B cell (primary cell): ENCODE data around the gene INSR. TPM values are rescaled to one million over a fixed set of nuclear protein-coding genes. Genes with fewer than 3 reads are reported as not detected.

Source experiments
- ATAC-seq: fragments of 200-7000 bp; cut with Tn5 transposase; one replicate; pipeline ENCODE4 v1.10.0; 2021; ENCODE audit warnings: low read depth, mild to moderate bottlenecking, moderate number of reproducible peaks, moderate library complexity
- CTCF ChIA-PET: fragments of 350-600 bp; sonication (Branson Sonifier 250); formaldehyde crosslinking; loops from one replicate; lab custom pipeline; 2021; ENCODE audit warnings: antibody characterized with exemption, inconsistent platforms; lab: Charles Lee
- POLR2A ChIA-PET: fragments of 350-600 bp; sonication (Branson Sonifier 250); formaldehyde crosslinking; loops from one replicate; lab custom pipeline; 2021; ENCODE audit warnings: antibody characterized with exemption; lab: Charles Lee
- DNase-seq: peaks from one replicate; pipeline ENCODE4 v3.0.0; 2013
- H2AFZ ChIP-seq: 2 replicates; pipeline ENCODE4 v1.6.1; 2012; ENCODE audit warnings: mild to moderate bottlenecking, low read depth, low read length; ENCODE audit not compliant: insufficient read depth, poor library complexity, severe bottlenecking
- H3K27ac ChIP-seq, 2 donors: 1 replicate in 1 of 2; 2 replicates in 1 of 2; pipeline ENCODE4 v1.5.1; 2012 to 2013; ENCODE audit warnings: low read length in 2 of 2, mild to moderate bottlenecking in 2 of 2, moderate library complexity in 1 of 2
- H3K27me3 ChIP-seq, 4 experiments: fragments of 200-600 bp in 1 of 4; sonication (generic) in 1 of 4; replicated peaks in 1 of 4; 1 replicate in 2 of 4; 2 replicates in 2 of 4; pipeline versions ENCODE4 v1.6.1 to v1.7.0; 2013 to 2016; ENCODE audit warnings: low read length in 3 of 4, mild to moderate bottlenecking in 2 of 4, mixed read lengths in 1 of 4, moderate library complexity in 1 of 4; ENCODE audit not compliant: insufficient read depth in 4 of 4, control insufficient read depth in 3 of 4; ENCODE audit errors: control extremely low read depth in 1 of 4
- H3K36me3 ChIP-seq, 2 experiments: replicated peaks in 1 of 2; 1 replicate in 1 of 2; 2 replicates in 1 of 2; pipeline versions ENCODE4 v1.6.1 to v1.7.1; 2013; ENCODE audit warnings: low read length in 1 of 2; ENCODE audit not compliant: insufficient read depth in 2 of 2, control insufficient read depth in 1 of 2; ENCODE audit errors: control extremely low read depth in 1 of 2, extremely low read depth in 1 of 2
- H3K4me1 ChIP-seq, 2 donors: fragments of 200-600 bp in 1 of 2; sonication (generic) in 1 of 2; 1 replicate in 1 of 2; 2 replicates in 1 of 2; pipeline versions ENCODE4 v1.5.1 to v1.6.1; 2013 to 2017; ENCODE audit warnings: low read length in 2 of 2; ENCODE audit not compliant: control insufficient read depth in 2 of 2, insufficient read depth in 2 of 2
- H3K4me2 ChIP-seq: replicated peaks from 2 replicates; pipeline ENCODE3; 2012; ENCODE audit warnings: mild to moderate bottlenecking, low read depth, low read length; ENCODE audit not compliant: poor library complexity, severe bottlenecking
- H3K4me3 ChIP-seq, 5 experiments: fragments of 200-600 bp in 1 of 5; sonication (generic) in 1 of 5; 1 replicate in 3 of 5; 2 replicates in 2 of 5; pipeline versions ENCODE4 v1.5.1 to v1.7.0; 2011 to 2016; ENCODE audit warnings: low read length in 4 of 5, mild to moderate bottlenecking in 4 of 5, low read depth in 2 of 5, control low read depth in 1 of 5, moderate library complexity in 1 of 5; ENCODE audit not compliant: insufficient read depth in 1 of 5; ENCODE audit errors: control extremely low read depth in 1 of 5, extremely low read depth in 1 of 5
- H3K79me2 ChIP-seq: fragments of 200-600 bp; sonication (generic); one replicate; pipeline ENCODE4 v1.6.0; 2016; ENCODE audit warnings: low read length; ENCODE audit not compliant: control insufficient read depth, insufficient read depth
- H3K9ac ChIP-seq: fragments of 200-600 bp; sonication (generic); 2 replicates; pipeline ENCODE4 v1.6.1; 2017; ENCODE audit warnings: mild to moderate bottlenecking, low read length, moderate library complexity
- H3K9me3 ChIP-seq, 3 donors: one replicate each; pipeline versions ENCODE4 v1.6.1 to v1.7.1; 2013; ENCODE audit warnings: low read length in 2 of 3; ENCODE audit not compliant: control insufficient read depth in 2 of 3, insufficient read depth in 1 of 3; ENCODE audit errors: control extremely low read depth in 1 of 3
- H4K20me1 ChIP-seq: 2 replicates; pipeline ENCODE4 v1.6.0; 2012; ENCODE audit warnings: mild to moderate bottlenecking, low read length; ENCODE audit not compliant: insufficient read depth, control insufficient read depth, poor library complexity, severe bottlenecking
- H3K27ac Mint-ChIP-seq: one replicate; pipeline ENCODE4 v1.8.0; 2021; ENCODE audit warnings: mixed read lengths
- H3K27me3 Mint-ChIP-seq: one replicate; pipeline ENCODE4 v1.8.0; 2021; ENCODE audit warnings: mixed read lengths
- H3K4me1 Mint-ChIP-seq: one replicate; pipeline ENCODE4 v1.8.0; 2021; ENCODE audit warnings: mixed read lengths
- H3K4me3 Mint-ChIP-seq: one replicate; pipeline ENCODE4 v1.8.0; 2021; ENCODE audit warnings: mixed read lengths
- H3K9me3 Mint-ChIP-seq: one replicate; pipeline ENCODE4 v1.8.0; 2022; ENCODE audit warnings: mixed read lengths; ENCODE audit not compliant: insufficient read depth
- EZH2 ChIP-seq: IDR thresholded peaks from 2 replicates; pipeline ENCODE4 v1.6.1; 2012; ENCODE audit warnings: borderline replicate concordance, low read depth, mild to moderate bottlenecking, moderate library complexity, low read length; ENCODE audit not compliant: insufficient read depth, poor library complexity, severe bottlenecking
- WGBS: methylation state at CpG from one replicate; pipeline ENCODE4 v1.1.5; 2013; ENCODE audit warnings: missing lambda C conversion rate; ENCODE audit not compliant: insufficient coverage; 5-methylcytosine and 5-hydroxymethylcytosine counted together
- intact Hi-C: fragments of 100-400 bp; cut with micrococcal nuclease; formaldehyde crosslinking; loops from one replicate; pipeline ENCODE4 v1.10.0; 2022
- polyA plus RNA-seq: library from polyadenylated mRNA; depleted of rRNA; stranded (reverse); fragments of >200 nt; gene quantifications from 2 replicates; pipeline ENCODE4 v1.2.3, GENCODE V29; 2012
- total RNA-seq, 2 donors: library from RNA; stranded (reverse); fragments of 120-200 nt in 1 of 2; gene quantifications; 1 replicate in 1 of 2; 2 replicates in 1 of 2; pipeline versions ENCODE4 v1.2.3 to v1.2.4, GENCODE V29; 2013 to 2022
- TF ChIP-seq, protein P1 (sequence below): fragments of 200-600 bp; IDR thresholded peaks from one replicate; pipeline ENCODE4 v1.8.0; 2022; ENCODE audit warnings: antibody characterized with exemption, mild to moderate bottlenecking

Gene INSR
- total and polyA plus RNA-seq, 2 donors (not counting 1 experiment from before 2014, with no cell fraction given) = 1.4 to 6.3 TPM

DNA sequence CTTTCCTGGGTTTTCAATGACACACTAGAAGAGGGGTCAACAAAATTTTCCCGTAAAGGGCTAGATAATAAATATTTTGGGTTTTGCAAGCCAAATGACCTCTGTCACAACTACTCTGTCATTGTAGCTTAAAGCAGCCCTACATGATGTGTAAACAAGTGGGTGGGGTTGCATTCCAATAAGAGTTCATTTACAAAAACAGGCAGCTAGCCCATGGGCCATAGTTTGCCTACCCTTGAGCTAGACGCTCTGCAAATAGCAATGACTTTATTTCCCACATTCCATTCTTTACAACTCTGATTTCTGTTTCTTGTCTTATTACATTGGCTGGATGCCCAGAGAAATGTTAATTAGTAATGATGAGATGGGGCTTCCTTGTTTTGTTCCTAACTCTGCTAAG is 148.7 kb downstream of the INSR start:
- H2AFZ ChIP-seq = no peak overlapping the region
- no peaks in the 10 kb centered on the region for H3K79me2 ChIP-seq
- ATAC-seq = no peak
- no CpG with 5 or more reads among the region's 2 CpGs for WGBS
- no peak overlapping the region for H3K9ac ChIP-seq
- peaks cover 0 to 6% of the 10 kb centered on the region in 2 donors for H3K4me1 ChIP-seq
- Mint-ChIP-seq H3K27ac (no peak overlapping the region), H3K27me3 (no peaks in the 10 kb centered on the region), H3K9me3 (peaks cover 2% of the 10 kb centered on the region), H3K4me1 (peaks cover 2% of the 10 kb centered on the region), H3K4me3 (no peak overlapping the region)
- intact Hi-C loops = no loop called here
- H3K4me3 ChIP-seq = no peak overlapping the region
- H3K27me3 ChIP-seq = no peaks in the 10 kb centered on the region
- H3K4me2 ChIP-seq = no peak overlapping the region
- H4K20me1 ChIP-seq = no peaks in the 10 kb centered on the region
- peaks cover 0 to 6% (median 0%) of the 10 kb centered on the region in 3 donors for H3K9me3 ChIP-seq
- CTCF ChIA-PET = interaction anchor here (0.6 to 7.4 kb wide), 3 partner anchors 194 to 494 kb away, joined by 5 to 105 read pairs (median 6); no protein-coding TSS in a partner anchor
- DNase-seq = no peak
- H3K36me3 ChIP-seq = peaks cover 0 to 2% of the 10 kb centered on the region in 2 experiments
- no peak for TF ChIP-seq EZH2
- POLR2A ChIA-PET = no interaction called here
- H3K27ac ChIP-seq = no peak overlapping the region

DNA sequence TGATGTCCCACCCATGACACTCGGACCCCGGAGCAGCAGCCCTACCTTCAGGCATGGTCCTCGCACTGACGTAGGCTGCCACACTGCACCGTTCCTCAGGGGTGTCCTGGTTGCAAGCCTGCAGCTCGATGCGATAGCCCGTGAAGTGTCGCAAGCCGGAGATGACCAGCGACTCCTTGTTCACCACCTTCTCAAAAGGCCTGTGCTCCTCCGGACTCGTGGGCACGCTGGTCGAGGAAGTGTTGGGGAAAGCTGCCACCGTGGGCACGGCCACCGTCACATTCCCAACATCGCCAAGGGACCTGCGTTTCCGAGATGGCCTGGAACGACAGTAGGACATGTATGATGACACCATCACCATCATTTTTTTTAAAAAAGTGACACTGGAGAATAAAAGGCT is 151.4 kb downstream of the INSR start:
- no peak for DNase-seq
- Histone ChIP-seq H3K9me3 (peaks cover 0 to 9% (median 0%) of the 10 kb centered on the region in 3 donors), H4K20me1 (no peaks in the 10 kb centered on the region), H3K79me2 (no peaks in the 10 kb centered on the region), H3K4me3 (no peak overlapping the region), H3K36me3 (peaks cover 0 to 2% of the 10 kb centered on the region in 2 experiments), H3K4me1 (no peaks in the 10 kb centered on the region), H2AFZ (no peak overlapping the region), H3K27me3 (no peaks in the 10 kb centered on the region), H3K9ac (no peak overlapping the region), H3K27ac (no peak overlapping the region), H3K4me2 (no peak overlapping the region)
- Mint-ChIP-seq H3K4me1 (no peaks in the 10 kb centered on the region), H3K27me3 (no peaks in the 10 kb centered on the region), H3K9me3 (peaks cover 5% of the 10 kb centered on the region), H3K4me3 (no peak overlapping the region), H3K27ac (no peak overlapping the region)
- TF ChIP-seq, protein P1, sequence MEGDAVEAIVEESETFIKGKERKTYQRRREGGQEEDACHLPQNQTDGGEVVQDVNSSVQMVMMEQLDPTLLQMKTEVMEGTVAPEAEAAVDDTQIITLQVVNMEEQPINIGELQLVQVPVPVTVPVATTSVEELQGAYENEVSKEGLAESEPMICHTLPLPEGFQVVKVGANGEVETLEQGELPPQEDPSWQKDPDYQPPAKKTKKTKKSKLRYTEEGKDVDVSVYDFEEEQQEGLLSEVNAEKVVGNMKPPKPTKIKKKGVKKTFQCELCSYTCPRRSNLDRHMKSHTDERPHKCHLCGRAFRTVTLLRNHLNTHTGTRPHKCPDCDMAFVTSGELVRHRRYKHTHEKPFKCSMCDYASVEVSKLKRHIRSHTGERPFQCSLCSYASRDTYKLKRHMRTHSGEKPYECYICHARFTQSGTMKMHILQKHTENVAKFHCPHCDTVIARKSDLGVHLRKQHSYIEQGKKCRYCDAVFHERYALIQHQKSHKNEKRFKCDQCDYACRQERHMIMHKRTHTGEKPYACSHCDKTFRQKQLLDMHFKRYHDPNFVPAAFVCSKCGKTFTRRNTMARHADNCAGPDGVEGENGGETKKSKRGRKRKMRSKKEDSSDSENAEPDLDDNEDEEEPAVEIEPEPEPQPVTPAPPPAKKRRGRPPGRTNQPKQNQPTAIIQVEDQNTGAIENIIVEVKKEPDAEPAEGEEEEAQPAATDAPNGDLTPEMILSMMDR = no peak
- TF ChIP-seq EZH2 = no peak
- WGBS = 94% methylated on average over 19 of the region's 22 CpGs
- ChIA-PET CTCF (no interaction called here), POLR2A (no interaction called here)
- intact Hi-C loops = no loop called here
- ATAC-seq = no peak
